DMS79 treated with DMSO at 0.1 percent for 48 hours (cell line): ENCODE results near the gene GPX4.
A peak's percentile ranks its signal among the peaks of the same experiment; 100 is the strongest.

Experiments
- DNase-seq: peaks from one replicate; lab custom pipeline; 2025; lab: John Stamatoyannopoulos, UW

GPX4 gene

DNA sequence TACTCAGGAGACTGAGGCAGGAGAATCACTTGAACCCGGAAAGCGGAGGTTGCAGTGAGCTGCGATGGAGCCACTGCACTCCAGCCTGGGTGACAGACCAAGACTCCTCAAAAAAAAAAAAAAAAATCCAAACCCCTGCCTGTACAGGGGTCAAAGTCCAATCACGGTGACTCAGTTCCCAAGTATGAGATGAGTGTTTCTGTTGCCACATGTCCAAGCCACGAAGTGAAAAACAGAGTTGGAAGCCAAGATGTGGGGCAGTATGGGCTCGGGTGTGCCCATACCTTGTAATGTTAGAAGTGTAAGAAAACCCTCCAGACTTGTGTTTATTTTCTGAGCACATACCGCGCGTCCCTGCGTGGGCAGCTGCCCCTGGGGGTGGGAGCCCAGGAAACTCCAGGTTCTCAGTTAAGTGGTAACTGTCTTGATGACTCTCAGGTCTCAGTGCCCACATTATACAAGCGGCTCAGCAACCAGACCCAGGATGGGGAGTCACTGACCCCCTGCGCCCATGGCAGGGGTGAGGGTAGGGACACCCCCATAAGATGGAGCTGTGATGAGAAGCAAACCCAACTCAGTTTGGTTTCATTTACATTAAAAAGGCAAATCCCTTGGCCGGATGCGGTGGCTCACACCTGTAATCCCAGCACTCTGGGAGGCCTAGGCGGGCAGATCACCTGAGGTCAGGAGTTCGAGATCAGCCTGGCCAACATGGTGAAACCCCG lies 1.2 kb upstream of the GPX4 start:
- DNase-seq, result no peak

DNA sequence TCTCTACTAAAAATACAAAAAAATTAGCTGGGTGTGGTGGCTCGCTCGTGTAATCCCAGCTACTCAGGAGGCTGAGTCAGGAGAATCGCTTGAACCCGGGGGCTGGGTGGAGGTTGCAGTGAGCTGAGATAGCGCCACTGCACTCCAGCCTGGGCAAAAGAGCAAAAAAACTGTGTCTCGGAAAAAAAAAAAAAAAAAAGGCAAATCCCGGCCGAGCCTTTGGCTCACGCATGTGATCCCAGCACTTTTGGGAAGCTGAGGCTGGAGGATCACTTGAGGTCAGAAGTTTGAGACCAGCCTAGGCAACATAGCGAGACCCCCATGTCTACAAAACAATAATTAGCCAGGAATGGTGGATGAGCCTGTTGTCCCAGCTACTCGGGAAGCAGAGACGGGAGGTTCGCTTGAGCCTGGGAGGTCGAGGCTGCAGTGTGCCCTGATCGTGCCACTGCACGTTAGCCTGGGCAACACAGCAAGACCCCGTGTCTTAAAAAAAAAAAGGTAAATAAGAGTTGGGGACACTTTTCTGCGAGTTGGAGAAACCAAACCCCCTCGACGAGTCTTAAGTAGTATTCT lies 574 bp upstream of the GPX4 start:
- DNase-seq, result no peak

DNA sequence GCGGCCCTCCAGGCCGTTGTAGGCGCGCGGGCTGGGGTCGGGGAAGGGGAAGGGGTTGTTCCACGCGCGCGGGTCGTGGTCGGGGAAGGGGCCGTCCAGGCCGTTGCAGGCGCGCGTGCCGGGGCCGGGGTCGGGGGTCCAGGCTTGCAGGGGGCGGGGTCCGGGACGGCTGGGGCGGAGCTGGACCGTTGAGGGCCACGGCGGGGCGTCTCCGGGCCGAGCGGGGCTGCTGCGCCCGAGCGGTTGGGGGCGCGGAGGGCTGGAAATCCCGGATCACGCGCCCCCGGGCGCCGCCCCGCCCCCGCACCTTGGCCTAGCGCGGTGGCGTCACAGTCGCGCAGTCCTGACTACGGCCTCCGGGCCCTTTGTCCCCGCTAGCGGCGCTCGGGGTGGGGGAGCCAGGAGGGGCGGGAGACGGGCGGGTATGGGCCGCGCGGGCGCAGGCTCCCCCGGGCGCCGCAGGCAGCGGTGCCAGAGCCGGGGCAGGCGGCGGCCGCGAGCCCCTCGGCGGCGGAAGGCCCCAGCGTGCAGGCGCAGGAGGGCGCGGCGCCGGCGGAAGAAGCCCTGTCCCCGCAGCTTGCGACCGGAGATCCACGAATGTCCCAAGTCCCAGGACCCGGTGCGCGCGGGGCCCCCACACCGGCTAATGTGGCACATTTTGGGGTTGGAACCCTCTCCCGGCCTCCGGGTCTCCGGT lies 665 bp downstream of the GPX4 start:
- peak; percentile 50 for DNase-seq

DNA sequence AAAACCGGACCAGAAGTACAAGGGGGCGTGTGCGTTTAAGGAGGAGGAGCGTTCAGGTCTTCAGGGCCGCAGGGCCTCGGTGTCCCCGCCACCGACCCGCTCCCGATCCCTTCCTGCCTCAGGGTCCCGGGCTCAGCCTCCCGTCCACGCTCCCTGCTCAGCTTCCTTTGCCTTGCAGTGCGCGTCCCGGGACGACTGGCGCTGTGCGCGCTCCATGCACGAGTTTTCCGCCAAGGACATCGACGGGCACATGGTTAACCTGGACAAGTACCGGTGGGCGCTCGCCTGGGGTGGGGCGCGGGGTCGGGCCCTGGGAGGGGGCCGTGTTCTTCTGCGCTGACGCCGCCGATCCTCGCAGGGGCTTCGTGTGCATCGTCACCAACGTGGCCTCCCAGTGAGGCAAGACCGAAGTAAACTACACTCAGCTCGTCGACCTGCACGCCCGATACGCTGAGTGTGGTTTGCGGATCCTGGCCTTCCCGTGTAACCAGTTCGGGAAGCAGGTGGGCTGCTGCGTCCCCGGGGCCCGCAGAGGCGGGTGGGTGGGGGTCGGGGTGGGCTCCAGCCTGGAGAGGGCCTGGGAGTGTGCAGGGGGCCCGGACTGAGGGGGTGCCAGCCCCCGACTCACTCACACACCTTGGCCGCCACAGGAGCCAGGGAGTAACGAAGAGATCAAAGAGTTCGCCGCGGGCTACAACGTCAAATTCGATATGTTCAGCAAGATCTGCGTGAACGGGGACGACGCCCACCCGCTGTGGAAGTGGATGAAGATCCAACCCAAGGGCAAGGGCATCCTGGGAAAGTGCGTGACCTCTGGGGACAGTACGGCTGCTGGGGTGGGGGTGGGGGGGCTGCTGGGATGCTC lies 1.4 kb downstream of the GPX4 start:
- DNase-seq, result peak; percentile 31

DNA sequence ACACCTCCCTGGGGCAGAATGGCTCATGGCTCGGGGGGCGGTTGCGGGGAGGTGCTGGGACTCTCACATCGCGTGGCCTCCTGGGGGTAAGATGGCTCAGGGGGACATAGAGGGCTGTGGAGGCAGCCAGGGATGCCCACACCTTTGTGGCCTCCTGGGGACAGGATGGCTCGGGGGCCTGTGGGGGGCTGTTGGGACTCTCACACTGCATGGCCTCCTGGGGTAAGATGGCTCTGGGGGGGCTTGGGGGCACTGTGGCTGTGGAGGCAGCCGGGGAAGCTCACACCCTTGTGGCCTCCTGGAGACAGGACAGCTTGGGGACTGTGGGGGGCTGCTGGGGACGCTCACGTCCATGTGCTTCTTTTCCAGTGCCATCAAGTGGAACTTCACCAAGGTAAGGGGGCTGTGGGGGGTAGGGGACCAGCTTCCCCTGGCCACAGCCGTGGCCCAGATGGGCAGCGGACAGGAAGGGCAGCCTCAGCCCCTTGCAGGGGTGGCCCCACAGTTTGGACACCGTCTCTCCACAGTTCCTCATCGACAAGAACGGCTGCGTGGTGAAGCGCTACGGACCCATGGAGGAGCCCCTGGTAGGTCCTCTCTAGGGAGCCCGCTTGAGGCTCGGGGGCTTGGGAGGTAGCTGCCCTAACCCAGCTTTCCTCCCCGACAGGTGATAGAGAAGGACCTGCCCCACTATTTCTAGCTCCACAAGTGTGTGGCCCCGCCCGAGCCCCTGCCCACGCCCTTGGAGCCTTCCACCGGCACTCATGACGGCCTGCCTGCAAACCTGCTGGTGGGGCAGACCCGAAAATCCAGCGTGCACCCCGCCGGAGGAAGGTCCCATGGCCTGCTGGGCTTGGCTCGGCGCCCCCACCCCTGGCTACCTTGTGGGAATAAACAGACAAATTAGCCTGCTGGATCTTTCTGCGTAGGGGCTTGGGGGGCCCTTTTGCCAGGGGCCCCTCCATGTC lies 2.4 kb downstream of the GPX4 start:
- DNase-seq, result no peak

DNA sequence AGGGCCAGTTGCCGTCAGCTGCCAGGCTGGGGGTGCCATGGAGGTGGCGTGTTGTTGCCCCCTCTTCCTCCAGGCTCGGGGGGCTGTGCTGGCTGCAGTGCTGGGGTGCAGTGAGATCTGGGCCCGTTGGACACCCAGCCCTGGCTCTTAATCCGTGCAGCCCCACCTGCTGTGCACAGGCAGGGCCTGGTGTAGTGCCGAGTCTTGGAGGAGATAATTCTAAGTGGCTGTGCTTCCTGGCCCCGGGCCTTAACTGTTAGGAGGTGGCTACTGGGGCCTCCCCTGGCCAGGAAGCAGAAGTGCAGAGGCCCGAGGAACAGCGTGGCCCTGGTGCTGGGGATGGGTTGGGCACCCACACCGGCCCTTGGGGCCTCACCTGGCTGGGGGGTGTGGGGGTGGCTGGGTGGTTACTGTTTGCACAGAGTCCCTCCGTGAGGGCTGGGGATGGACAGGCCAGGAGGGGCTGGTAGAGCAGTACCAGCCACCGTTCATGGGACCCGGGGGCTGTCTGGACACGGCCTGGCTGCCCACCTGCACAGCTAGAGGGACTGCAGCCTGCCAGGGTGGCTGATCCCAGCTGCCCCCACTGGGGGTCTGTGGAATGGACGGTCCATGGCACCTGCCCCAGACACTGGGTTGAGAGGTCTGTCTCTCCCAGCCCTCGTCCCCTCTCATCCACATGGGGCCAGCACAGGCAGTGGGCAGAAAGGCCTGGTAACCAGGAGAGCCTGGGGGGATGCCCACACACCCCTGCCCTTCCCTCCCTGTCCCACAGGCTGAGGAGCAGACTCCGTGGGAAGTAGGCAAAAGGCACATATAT lies 3.3 kb downstream of the GPX4 start:
- DNase-seq, result no peak

DNA sequence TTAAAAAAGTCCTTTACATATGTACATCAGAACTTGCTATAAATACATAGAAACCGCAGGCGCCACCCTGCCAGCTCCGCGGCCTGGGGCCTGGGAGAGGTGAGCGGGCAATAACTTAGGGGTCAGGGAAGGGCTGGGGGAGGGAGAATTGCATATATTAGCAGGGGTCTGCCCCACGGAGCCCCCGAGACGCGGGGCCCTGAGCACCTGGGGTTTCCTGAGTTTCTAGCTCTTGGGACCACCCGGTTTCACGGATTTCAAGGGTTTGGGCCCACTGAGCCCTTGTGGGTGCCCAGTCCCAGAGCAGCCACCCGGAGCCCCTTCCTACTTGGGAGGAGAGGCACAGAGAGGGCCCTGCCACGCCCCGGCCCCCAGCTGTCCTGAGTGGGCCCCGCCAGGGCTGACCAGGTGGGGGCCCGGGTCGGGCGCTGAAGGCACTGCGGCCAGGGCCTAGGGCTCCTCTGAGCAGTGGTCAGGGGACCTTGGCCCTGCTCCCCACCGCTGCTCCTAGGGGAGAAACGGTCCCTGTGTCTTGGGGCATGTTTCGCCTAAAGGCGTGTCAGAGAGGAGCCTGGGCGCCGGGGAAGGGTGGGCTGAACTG lies 4.0 kb downstream of the GPX4 start:
- no peak for DNase-seq

DNA sequence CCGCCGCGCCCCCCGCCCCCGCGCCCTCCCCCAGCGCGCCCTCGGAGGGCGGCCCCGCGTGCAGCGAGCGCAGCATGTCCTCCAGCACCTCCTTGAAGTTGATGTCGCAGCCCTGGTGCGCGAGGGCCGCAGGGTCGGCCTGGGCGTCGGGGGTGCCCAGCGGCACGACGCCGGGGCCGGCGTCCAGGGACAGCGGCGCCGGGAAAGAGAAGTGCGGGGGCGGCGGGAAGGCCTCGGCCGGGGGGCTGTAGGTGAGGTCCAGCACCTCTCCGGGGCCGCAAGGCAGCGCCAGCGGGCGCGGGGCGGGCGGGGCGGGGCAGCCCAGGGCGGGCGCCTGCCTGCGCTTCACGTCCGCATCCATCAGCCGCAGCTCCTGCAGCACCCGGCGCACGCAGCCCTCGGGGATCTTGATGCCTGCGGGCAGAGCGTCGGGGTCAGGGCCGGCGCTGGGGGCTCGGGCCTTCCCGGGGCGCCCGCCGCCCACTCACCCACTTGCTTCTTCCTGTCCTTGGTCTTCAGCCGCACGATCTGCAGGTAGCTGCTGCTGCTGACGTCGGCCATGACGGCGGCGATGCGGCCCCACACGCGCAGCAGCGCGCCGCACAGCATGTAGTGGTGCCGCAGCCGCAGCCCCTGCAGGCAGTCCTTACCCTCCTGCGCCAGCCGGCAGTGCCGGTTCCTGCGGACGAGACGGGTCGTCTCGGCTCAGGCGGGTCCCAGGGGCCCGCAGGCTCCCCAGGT lies 4.7 kb downstream of the GPX4 start:
- DNase-seq, result no peak

DNA sequence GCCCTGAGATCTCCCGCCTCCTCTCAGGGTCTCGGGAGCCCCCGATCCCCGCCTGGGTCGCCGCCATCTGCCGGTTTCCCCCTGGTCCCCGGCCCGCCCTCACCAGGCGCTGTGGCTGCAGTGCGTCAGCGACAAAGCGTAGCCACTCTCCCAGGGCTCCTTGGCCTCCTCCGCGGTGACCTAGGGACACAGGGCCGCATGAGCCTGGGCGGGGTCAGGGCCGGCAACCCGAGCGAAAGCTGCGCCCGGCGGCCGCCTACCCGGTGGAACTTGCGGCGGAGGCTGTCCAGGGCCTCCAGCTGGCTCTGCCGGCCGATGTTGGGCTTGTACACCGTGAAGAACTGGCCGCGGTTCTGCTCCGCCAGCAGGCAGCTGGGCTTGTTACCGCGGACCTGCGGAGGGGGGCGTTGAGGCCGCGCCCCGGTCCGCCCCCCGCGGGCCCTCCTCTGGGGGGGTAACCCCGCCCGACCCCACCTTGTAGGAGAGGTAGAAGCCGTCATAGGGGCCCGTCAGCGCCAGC lies 5.3 kb downstream of the GPX4 start:
- no peak for DNase-seq

DNA sequence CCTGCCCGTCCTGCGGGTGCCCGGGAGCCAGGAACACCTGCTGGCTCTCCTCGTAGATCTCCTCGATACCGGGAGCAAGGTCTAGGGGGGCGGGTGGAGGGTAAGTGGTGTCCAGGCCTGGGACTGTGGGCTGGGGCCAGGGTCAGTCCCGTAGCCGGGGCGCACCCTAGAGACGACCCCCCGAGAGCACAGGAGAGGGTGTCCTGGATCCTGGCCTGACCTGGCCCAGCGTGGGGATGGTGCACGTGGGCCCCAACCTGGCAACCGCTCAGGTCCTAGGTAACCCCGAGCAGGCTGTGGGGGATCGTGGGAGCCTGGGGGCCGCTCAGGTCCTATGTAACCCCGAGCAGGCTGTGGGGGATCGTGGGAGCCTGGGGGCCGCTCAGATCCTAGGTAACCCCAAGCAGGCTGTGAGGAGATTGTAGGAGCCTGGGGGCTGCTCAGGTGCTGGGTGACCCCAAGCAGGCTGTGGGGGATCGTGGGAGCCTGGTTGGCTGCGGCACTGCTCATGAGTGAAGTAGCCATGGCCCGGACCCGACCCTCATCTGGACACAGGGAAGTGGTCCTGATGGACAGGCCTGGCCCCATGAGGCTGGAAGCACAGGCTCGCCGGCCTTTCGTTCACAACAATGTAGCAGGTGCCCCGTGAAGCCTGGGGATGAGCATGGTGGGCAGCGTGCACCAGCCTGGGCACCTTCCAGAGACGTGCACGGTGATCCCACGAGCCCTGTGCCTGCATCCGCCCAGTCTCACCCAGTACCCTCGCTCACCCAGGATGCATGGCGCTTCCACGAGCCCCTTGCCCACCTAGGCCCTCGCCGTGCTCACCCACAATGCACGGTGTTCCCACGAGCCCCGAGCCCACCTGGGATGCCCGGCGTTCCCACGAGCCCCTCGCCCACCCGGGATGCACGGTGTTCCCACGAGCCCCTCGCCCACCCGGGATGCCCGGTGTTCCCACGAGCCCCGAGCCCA lies 6.2 kb downstream of the GPX4 start:
- no peak for DNase-seq

DNA sequence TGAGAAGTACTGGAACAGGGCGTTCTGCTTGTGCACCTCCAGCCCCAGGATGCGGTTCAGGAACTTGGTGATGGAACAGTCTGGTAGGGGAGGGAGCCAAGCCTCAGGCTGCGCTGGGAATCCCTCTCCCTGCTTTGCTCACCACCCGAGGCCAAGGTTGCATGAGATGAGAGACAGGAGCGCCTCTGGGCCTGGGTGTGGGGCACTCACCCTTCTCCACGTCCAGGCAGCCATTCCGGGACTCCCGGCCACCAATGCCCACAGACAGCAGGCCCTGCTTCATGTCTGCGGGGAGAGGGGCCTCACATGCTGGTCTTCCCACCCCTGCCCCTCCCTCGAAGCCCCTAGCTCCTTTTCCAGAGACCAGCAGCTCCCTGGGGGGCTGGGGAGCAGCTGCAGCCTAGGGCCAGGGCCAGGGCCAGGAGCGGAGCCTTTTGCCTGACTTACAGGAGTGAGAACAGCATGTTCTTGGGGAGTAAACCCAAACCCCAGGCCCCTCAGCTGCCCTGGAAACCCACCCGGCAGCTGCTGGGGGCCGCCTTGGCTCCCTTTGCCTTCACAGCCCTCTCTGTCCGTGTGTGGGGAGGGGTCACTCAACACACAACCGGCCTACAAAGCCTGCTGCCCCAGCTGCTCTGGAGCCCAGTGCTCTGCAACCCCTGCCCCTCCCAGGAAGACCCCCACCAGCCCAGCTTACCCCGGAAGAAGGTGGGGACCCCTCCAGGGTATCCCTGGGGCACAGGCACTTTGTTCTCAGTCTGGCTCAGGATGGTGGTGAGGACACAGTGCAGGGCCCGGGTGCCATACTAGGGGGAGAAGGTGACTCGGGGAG lies 7.2 kb downstream of the GPX4 start:
- no peak for DNase-seq

DNA sequence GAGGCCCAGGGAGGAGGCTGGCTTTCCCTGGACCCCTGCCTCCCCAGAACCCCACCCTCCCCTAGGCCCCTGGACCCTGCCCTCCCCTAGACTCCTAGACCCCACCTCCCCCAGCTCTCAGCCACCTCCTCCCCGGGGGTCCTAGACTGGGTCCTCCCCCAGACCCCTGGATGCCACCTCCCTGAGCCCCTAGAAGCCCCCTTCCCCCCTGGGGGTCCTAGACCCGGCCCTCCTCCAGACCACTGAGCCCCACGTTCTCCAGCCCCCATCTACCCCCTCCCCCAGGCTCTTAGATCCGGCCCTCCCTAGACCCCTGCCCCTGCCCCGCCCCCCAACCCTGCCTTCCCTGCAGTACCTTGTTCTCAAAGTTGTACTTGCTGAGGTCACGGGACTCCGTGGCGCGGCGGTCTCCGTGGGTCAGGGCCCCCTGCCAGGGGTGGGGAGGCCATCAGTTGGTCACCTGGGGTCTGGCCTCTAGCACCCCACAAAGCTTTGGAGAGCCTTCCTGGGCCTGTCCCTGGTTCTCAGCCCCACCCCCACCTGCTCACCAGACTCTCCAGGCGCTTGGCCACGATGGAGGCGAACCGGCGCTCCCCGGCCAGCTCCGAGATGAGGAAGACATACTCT lies 8.0 kb downstream of the GPX4 start:
- DNase-seq, result no peak

DNA sequence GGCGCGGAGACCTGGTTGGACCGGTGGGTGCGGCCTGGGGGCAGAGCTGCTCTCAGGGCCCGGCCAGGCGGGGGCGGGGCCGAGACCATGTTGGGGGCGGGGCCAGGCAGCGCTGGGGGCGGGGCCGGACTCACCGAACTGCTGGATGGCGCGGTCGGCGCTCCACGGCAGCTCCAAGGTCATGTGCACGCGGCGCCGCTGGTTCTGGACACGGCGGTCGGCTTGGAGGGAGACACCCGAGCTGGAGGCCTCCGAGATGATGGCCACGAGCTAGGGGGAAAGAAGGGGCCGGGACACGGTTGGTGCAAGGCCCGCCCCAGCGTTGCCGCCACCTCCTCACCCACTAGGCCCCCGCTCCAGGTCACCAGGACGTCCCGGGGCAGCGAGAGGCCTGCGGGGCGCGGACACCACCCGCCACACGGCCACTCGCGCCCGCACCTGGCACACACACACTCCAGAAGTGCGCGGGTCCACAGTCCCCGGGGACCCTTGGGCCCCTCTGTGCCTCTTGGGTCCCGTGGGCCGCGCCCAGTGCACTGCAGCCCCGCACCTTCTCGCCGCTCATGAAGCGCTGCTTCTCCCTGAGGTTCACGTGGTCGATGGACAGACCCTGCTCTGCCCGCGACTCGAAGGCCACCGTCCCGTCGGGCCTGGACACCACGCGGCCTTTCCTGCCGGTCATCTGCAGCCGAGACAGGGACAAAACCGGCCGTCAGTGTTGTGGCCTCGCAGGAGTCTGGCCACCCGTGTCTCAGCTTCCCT lies 8.7 kb downstream of the GPX4 start:
- DNase-seq, result no peak

DNA sequence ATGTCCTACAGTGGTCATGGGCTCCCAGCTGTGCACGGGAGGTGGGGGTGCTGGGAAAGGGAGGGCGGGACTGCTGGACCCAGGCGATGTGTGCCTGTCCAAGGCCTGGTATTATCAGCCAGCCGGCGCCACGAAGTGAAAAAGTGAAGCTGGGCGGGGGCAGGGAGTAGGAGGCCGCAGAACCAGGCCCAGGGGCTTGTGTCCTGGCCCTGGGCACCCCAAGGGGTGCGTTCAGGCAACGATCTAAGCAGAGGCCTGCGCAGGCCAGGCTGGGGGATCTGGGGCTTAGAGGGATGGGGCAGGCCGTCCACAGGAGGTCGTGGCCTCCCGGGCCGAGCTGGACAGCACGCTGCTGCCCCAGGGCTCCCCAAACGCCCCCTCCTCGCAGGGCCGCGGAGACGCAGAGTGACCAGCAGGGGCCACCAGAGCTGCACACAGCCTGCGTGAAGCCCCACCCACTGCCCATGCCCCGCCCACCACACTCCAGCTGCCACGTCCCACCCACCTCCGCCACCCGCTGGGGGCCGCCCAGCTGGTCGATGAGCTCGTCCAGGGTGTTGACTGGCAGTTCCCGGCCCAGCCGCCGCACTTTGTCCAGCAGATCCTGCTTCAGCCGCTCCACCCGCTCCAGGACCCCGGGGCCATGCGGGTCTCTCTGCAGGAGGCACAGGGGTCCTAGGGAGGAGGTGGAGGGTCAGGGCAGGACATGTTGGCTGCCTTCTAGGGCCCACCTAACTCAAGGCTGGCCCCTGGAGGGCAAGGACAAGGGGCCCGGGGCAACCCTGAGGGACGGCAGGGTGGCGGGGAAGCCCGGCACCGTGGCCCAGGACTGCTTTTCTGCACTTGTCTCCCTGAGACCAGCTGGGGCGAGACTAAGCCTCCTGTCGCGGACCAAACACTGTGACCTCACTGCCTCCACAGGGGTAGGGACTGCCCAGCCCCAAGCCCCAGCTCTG lies 9.5 kb downstream of the GPX4 start:
- no peak for DNase-seq
